Endothelial cell of umbilical vein (primary cell): ENCODE data around the gene APOBEC2. TPM values are rescaled to one million over a fixed set of nuclear protein-coding genes. Genes with fewer than 3 reads are reported as not detected.

ENCODE experiments used
- BruUV-seq: library from RNA; stranded (reverse); fragments of 400-500 nt; replicated peaks from 2 replicates; lab custom pipeline; 2021; lab: Mats Ljungman, UMichigan
- CTCF ChIA-PET: fragments of 300-600, 350-600 bp; sonication (Branson Sonifier 250); formaldehyde crosslinking; loops from one replicate; lab custom pipeline; 2021; ENCODE audit warnings: antibody characterized with exemption, inconsistent platforms; lab: Charles Lee
- POLR2A ChIA-PET: fragments of 300-600, 350-600 bp; sonication (Branson Sonifier 250); formaldehyde crosslinking; loops from one replicate; lab custom pipeline; 2021; ENCODE audit warnings: antibody characterized with exemption, inconsistent platforms; lab: Charles Lee
- DNase-seq: peaks from one replicate; pipeline ENCODE4 v3.0.0-alpha.2; 2011; ENCODE audit warnings: low read depth, low spot score
- FAIRE-seq: peaks from 2 replicates; lab custom pipeline; 2011; peaks lifted over from hg19 to GRCh38; lab: Jason Lieb, UNC
- H2AFZ ChIP-seq: 2 replicates; pipeline ENCODE4 v1.6.0; 2012; ENCODE audit warnings: low read depth, low read length, control low read depth, inconsistent platforms
- H3K27ac ChIP-seq: 2 replicates; pipeline ENCODE4 v1.5.1; 2011; ENCODE audit warnings: low read depth, mild to moderate bottlenecking, control low read depth, low read length, moderate library complexity; ENCODE audit not compliant: insufficient read depth
- H3K27me3 ChIP-seq, 2 experiments: 2 replicates each; pipeline versions ENCODE4 v1.6.0 to v1.6.1; 2011; ENCODE audit warnings: low read length in 2 of 2, mixed read lengths in 1 of 2; ENCODE audit not compliant: control insufficient read depth in 2 of 2, insufficient read depth in 2 of 2
- H3K36me3 ChIP-seq, 2 experiments: 2 replicates in 1 of 2; 3 replicates in 1 of 2; pipeline ENCODE4 v1.5.1; 2011; ENCODE audit warnings: low read length in 2 of 2, mild to moderate bottlenecking in 1 of 2, moderate library complexity in 1 of 2; ENCODE audit not compliant: control insufficient read depth in 2 of 2, insufficient read depth in 2 of 2; ENCODE audit errors: extremely low read depth in 1 of 2
- H3K4me1 ChIP-seq: 3 replicates; pipeline ENCODE4 v1.5.1; 2011; ENCODE audit warnings: mild to moderate bottlenecking, low read length; ENCODE audit not compliant: control insufficient read depth, insufficient read depth; ENCODE audit errors: extremely low read depth
- H3K4me2 ChIP-seq: 2 replicates; pipeline ENCODE4 v1.6.1; 2011; ENCODE audit warnings: low read length, control low read depth, mixed read lengths; ENCODE audit not compliant: insufficient read depth
- H3K4me3 ChIP-seq, 3 experiments: fragments of 200-600 bp in 1 of 3; sonication (generic), shearing (Covaris generic) in 1 of 3; replicated peaks in 1 of 3; 2 replicates each; pipeline ENCODE4 v1.5.1; 2011 to 2016; ENCODE audit warnings: control low read depth in 3 of 3, low read length in 3 of 3, mild to moderate bottlenecking in 2 of 3, inconsistent platforms in 1 of 3, low read depth in 1 of 3, moderate library complexity in 1 of 3; ENCODE audit not compliant: insufficient read depth in 1 of 3
- H3K79me2 ChIP-seq: 2 replicates; pipeline ENCODE4 v1.6.0; 2012; ENCODE audit warnings: low read length, inconsistent platforms; ENCODE audit not compliant: control insufficient read depth, insufficient read depth
- H3K9ac ChIP-seq: replicated peaks from 2 replicates; pipeline ENCODE3; 2011; ENCODE audit warnings: low read length, control low read depth; ENCODE audit not compliant: insufficient read depth; ENCODE audit errors: extremely low read depth
- H3K9me1 ChIP-seq: replicated peaks from 3 replicates; pipeline ENCODE4 v1.6.0; 2011; ENCODE audit warnings: mild to moderate bottlenecking, low read length; ENCODE audit not compliant: control insufficient read depth, insufficient read depth; ENCODE audit errors: extremely low read depth
- H3K9me3 ChIP-seq: replicated peaks from 2 replicates; pipeline ENCODE4 v1.5.1; 2012; ENCODE audit warnings: low read length, inconsistent platforms; ENCODE audit not compliant: control insufficient read depth, insufficient read depth
- H4K20me1 ChIP-seq: replicated peaks from 2 replicates; pipeline ENCODE3; 2011; ENCODE audit warnings: mild to moderate bottlenecking, low read length; ENCODE audit not compliant: control insufficient read depth, insufficient read depth; ENCODE audit errors: extremely low read depth
- EZH2 ChIP-seq: IDR thresholded peaks from 2 replicates; pipeline ENCODE4 v1.6.1; 2012; ENCODE audit warnings: borderline replicate concordance, low read depth, mild to moderate bottlenecking, moderate library complexity, low read length, inconsistent platforms; ENCODE audit not compliant: severe bottlenecking
- FOS ChIP-seq: IDR thresholded peaks from 2 replicates; pipeline ENCODE4 v1.6.1; 2011; ENCODE audit warnings: mild to moderate bottlenecking, low read length, moderate library complexity, borderline replicate concordance; ENCODE audit not compliant: insufficient read depth
- JUN ChIP-seq: IDR thresholded peaks from 2 replicates; pipeline ENCODE4 v1.6.1; 2011; ENCODE audit warnings: borderline replicate concordance, low read depth; ENCODE audit not compliant: insufficient read length, insufficient read depth
- MYC ChIP-seq: IDR thresholded peaks from one replicate; pipeline ENCODE4 v1.6.1; 2011; ENCODE audit warnings: mild to moderate bottlenecking, low read depth, low read length
- POLR2AphosphoS5 ChIP-seq: IDR thresholded peaks from 2 replicates; pipeline ENCODE4 v1.6.1; 2012; ENCODE audit warnings: low read depth, mild to moderate bottlenecking, control low read depth, low read length, moderate library complexity; ENCODE audit not compliant: insufficient read depth
- dilution Hi-C: fragments of 300-500 bp; cut with MboI; formaldehyde crosslinking; loops from one replicate; pipeline ENCODE4 v1.15.0; 2019; ENCODE audit warnings: low sequenced_read_pairs; ENCODE audit not compliant: extremely low pct_ligation_motif_present
- intact Hi-C: fragments of 100-400 bp; cut with micrococcal nuclease; formaldehyde crosslinking; loops from one replicate; pipeline ENCODE4 v1.10.0; 2022
- polyA plus RNA-seq, 4 experiments: library from polyadenylated mRNA; depleted of rRNA in 3 of 4; stranded (reverse) in 3 of 4; unstranded in 1 of 4; fragments of >200 nt; gene quantifications; 2 replicates each; pipeline versions ENCODE4 v1.2.1 to v1.2.3, GENCODE V29; 2011 to 2012; ENCODE audit warnings: missing spikeins in 1 of 4
- total RNA-seq: library from RNA; stranded (reverse); gene quantifications from 2 replicates; pipeline ENCODE4 v1.2.3, GENCODE V29; 2021
- TF ChIP-seq, protein P1 (sequence below), 2 donors: IDR thresholded peaks; 1 replicate in 1 of 2; 2 replicates in 1 of 2; pipeline ENCODE4 v1.5.1; 2011; ENCODE audit warnings: low read length in 2 of 2, mild to moderate bottlenecking in 2 of 2, moderate library complexity in 2 of 2, control low read depth in 1 of 2, inconsistent platforms in 1 of 2, low read depth in 1 of 2; ENCODE audit not compliant: insufficient read depth in 1 of 2; ENCODE audit errors: extremely low read depth in 1 of 2
- TF ChIP-seq, protein P2 (sequence below): IDR thresholded peaks from 2 replicates; pipeline ENCODE4 v1.6.1; 2011; ENCODE audit not compliant: insufficient read depth, insufficient read length

Gene APOBEC2
- total and polyA plus RNA-seq, 2 donors (not counting 3 experiments of a cell fraction or from before 2014, with no cell fraction given), result not detected

DNA sequence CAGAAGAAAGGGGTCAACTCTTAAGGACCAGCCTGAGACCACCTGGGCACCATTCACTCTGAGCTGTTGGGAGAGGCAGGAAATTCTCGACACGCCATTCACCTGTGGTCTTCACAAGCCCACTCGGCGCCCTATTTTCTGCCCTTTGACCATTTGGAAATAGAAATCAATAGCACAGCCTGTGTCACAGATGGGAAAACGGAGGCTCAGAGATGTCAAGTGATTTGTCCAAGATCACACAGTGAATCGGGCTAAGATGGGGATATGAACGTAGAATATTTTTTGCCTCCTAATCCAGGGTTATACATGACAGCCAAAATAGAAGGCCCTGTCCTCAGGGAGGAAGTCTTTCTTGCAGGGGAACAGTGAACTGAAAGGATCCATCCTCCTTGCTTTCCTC, 3.0 kb upstream of the APOBEC2 start:
- Histone ChIP-seq H3K79me2 (no peaks in the 10 kb centered on the region), H3K36me3 (no peaks in the 10 kb centered on the region), H3K4me2 (no peak overlapping the region), H3K4me1 (peaks cover 5% of the 10 kb centered on the region), H3K9me1 (no peaks in the 10 kb centered on the region), H3K9me3 (no peaks in the 10 kb centered on the region), H3K9ac (no peak overlapping the region), H3K27me3 (peaks cover 2 to 3% of the 10 kb centered on the region in 2 experiments), H2AFZ (no peak overlapping the region), H3K4me3 (no peak overlapping the region), H3K27ac (no peak overlapping the region), H4K20me1 (no peaks in the 10 kb centered on the region)
- POLR2A ChIA-PET, result no interaction called here
- CTCF ChIA-PET, result interaction anchor here (3.2 kb wide), 1 partner anchor 10 kb away, joined by 22 read pairs; the partner anchor contains the start of gene UNC5CL
- TF ChIP-seq, protein P1, sequence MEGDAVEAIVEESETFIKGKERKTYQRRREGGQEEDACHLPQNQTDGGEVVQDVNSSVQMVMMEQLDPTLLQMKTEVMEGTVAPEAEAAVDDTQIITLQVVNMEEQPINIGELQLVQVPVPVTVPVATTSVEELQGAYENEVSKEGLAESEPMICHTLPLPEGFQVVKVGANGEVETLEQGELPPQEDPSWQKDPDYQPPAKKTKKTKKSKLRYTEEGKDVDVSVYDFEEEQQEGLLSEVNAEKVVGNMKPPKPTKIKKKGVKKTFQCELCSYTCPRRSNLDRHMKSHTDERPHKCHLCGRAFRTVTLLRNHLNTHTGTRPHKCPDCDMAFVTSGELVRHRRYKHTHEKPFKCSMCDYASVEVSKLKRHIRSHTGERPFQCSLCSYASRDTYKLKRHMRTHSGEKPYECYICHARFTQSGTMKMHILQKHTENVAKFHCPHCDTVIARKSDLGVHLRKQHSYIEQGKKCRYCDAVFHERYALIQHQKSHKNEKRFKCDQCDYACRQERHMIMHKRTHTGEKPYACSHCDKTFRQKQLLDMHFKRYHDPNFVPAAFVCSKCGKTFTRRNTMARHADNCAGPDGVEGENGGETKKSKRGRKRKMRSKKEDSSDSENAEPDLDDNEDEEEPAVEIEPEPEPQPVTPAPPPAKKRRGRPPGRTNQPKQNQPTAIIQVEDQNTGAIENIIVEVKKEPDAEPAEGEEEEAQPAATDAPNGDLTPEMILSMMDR (IDR thresholded peaks at IDR 0.05; ENCODE audit: extremely low read depth in 1 of 2, insufficient read depth in 1 of 2, low read depth in 1 of 2, low read length in 2 of 2), result no peak
- TF ChIP-seq EZH2 (no peak), POLR2AphosphoS5 (no peak), JUN (no peak), FOS (no peak), MYC (no peak)
- TF ChIP-seq, protein P2, sequence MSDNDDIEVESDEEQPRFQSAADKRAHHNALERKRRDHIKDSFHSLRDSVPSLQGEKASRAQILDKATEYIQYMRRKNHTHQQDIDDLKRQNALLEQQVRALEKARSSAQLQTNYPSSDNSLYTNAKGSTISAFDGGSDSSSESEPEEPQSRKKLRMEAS, result no peak
- intact Hi-C loops (no loop called here), dilution Hi-C loops (no loop called here)
- no TSS peak for BruUV-seq
- DNase-seq (no peak), FAIRE-seq (no peak)
